B cell (primary cell): Measurements from ENCODE around the gene SAP30.

Experiments
- EZH2 ChIP-seq: IDR thresholded peaks from 2 replicates; pipeline ENCODE4 v1.6.1; 2012; ENCODE audit warnings: borderline replicate concordance, low read depth, mild to moderate bottlenecking, moderate library complexity, low read length; ENCODE audit not compliant: insufficient read depth, poor library complexity, severe bottlenecking
- TF ChIP-seq, protein P1 (sequence below): fragments of 200-600 bp; IDR thresholded peaks from one replicate; pipeline ENCODE4 v1.8.0; 2022; ENCODE audit warnings: antibody characterized with exemption, mild to moderate bottlenecking

DNA sequence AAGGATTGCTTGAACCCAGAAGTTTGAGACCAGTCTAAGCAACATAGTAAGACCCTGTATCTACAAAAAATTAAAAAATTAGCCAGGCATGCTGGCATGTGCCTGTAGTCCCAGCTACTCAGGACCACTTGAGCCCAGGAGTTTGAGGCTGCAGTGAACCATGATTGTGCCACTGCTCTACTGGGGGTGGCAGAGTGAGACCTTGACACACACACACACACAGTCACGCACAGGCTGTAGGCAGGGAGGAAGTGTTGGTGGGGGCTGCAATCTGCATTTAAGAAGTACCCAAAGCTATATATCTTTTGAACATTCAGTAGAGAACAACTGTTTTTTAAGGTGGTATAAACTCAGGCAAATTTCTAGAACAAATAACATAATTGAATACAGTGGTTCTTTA lies 20.9 kb downstream of the SAP30 start:
- no peak for TF ChIP-seq EZH2
- TF ChIP-seq, protein P1, sequence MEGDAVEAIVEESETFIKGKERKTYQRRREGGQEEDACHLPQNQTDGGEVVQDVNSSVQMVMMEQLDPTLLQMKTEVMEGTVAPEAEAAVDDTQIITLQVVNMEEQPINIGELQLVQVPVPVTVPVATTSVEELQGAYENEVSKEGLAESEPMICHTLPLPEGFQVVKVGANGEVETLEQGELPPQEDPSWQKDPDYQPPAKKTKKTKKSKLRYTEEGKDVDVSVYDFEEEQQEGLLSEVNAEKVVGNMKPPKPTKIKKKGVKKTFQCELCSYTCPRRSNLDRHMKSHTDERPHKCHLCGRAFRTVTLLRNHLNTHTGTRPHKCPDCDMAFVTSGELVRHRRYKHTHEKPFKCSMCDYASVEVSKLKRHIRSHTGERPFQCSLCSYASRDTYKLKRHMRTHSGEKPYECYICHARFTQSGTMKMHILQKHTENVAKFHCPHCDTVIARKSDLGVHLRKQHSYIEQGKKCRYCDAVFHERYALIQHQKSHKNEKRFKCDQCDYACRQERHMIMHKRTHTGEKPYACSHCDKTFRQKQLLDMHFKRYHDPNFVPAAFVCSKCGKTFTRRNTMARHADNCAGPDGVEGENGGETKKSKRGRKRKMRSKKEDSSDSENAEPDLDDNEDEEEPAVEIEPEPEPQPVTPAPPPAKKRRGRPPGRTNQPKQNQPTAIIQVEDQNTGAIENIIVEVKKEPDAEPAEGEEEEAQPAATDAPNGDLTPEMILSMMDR = no peak
